Activated naive CD4-positive, alpha-beta T cell (primary cell): Measurements from ENCODE around the gene MAGEE2.
A peak's percentile ranks its signal among the peaks of the same experiment; 100 is the strongest.
"Not testable (repeated sequence)": the region's sequence is repeated elsewhere in the genome, so short reads cannot be mapped to it uniquely, and the experiment has no call there.

Experiments
- DNase-seq, 4 experiments: peaks; one replicate each; lab custom pipeline; 2025; lab: John Stamatoyannopoulos, UW

The MAGEE2 gene

GRCh38 chrX:75784680-75785491, at the start of gene MAGEE2:
MAGEE2 (minus strand) TSS chrX:75785254; CDS start chrX:75785051, 203 bp downstream.
- DNase-seq = no peak

- DNase-seq = no peak
These were observed 1.2 kb upstream of the MAGEE2 start for GRCh38 chrX:75786290-75786689.

GRCh38 chrX:75781611-75782010, 3.4 kb downstream of the MAGEE2 start:
- no peak for DNase-seq

GRCh38 chrX:75768063-75768462, 17.0 kb downstream of the MAGEE2 start:
- DNase-seq = not testable (repeated sequence)

GRCh38 chrX:75748431-75748830, 36.6 kb downstream of the MAGEE2 start:
- no peak for DNase-seq

- DNase-seq = peak in 2 of 4 experiments; percentile 2 to 23
These were observed 38.0 kb downstream of the MAGEE2 start for GRCh38 chrX:75746891-75747639.
